Mesenteric fat pad (tissue), 1 donor: ENCODE measurements around the gene SLC16A1. TPM values are rescaled to one million over a fixed set of nuclear protein-coding genes. Genes with fewer than 3 reads are reported as not detected.
"Not testable (repeated sequence)": the region's sequence is repeated elsewhere in the genome, so short reads cannot be mapped to it uniquely, and the experiment has no call there.

ENCODE experiments used
- DNase-seq: peaks from one replicate; pipeline ENCODE4 v3.0.0-alpha.2; 2020; ENCODE audit warnings: low spot score
- long read RNA-seq: library from polyadenylated mRNA; unstranded; transcript quantifications from one replicate; pipeline ENCODE4 v2.0.0, GENCODE V29; 2020
- total RNA-seq: library from RNA; stranded (reverse); fragmentation: NEBNext Ultra II Directional; extraction: Animal tissue kit (Norgen Biotek cat#: 25700); gene quantifications from one replicate; pipeline ENCODE4 v1.2.1, GENCODE V29; 2021
- donor health status: DM: yes; HTN: yes; CAD: no.

The SLC16A1 gene, protein sequence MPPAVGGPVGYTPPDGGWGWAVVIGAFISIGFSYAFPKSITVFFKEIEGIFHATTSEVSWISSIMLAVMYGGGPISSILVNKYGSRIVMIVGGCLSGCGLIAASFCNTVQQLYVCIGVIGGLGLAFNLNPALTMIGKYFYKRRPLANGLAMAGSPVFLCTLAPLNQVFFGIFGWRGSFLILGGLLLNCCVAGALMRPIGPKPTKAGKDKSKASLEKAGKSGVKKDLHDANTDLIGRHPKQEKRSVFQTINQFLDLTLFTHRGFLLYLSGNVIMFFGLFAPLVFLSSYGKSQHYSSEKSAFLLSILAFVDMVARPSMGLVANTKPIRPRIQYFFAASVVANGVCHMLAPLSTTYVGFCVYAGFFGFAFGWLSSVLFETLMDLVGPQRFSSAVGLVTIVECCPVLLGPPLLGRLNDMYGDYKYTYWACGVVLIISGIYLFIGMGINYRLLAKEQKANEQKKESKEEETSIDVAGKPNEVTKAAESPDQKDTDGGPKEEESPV
- 52.9 TPM for total RNA-seq
- long read RNA-seq, transcript SLC16A1-201 (5 exons, 3,910 nt), result major isoform, 8 of 26 reads
- long read RNA-seq, partial matches to known transcripts, result 5 of 26 reads
- long read RNA-seq, other reads (novel, unspliced or antisense), result 13 of 26 reads

GRCh38 chr1:112955773-112956543 lies at the start of gene SLC16A1:
Gene SLC16A1 (minus strand): TSS chr1:112956196. CDS start chr1:112929308, 26,888 bp downstream.
- DNase-seq, result peak; percentile 95

GRCh38 chr1:113003751-113004690 lies 48.0 kb upstream of the SLC16A1 start:
- DNase-seq, result no peak

GRCh38 chr1:113002297-113002696 lies 46.3 kb upstream of the SLC16A1 start:
- no peak for DNase-seq

DNA sequence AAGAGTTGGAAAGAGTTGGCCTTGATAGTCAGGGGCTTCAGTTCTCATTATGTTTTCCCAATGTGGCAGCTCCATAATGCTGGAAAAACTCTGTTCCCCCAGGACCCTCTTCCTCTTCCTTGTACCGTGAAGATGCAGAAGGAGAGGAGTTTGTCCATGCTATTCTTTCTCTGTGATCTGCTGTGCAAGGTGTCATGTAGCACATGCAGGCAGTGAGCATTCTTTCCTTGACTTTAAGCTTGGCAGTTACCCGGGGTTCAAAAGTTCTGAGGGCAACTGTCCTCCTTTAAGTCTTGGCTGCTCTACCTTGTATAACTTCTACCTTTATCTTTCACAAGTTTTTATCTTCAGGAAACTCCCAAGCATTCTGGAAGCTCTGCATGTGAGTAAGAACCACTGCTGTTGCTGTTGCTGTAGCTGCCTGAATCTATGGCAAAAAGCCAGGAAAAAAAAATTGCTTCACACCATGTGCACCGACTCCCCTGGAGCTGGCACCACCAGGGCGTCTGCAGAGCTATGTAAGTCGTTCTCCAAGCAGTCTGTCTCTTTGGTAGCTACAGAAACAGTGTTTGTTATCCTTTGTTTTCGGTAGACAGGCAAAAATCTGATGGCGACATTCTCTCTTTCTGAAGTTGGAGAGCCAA lies 42.7 kb upstream of the SLC16A1 start:
- DNase-seq, result no peak

- no peak for DNase-seq
Observed at GRCh38 chr1:112997781-112998180, 41.8 kb upstream of the SLC16A1 start.

DNA sequence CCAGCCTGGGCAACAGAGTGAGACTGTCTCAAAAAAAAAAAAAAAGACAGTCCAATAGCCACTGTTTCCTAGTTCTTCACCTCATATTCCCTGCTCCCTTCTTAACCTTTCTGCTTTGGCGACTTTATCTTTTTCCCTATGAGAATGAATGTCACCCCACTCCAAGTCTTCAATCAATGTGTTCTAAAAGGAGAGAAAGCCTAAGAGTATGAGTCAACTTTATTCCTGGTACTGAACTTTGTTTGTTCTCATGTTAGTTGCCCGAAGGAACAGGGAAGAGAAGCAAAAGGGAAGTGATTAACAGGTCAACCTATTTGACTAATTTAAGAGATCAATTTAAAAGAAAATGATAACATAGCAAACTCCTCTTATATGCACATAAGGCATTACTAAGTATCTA lies 39.9 kb upstream of the SLC16A1 start:
- DNase-seq, result no peak

DNA sequence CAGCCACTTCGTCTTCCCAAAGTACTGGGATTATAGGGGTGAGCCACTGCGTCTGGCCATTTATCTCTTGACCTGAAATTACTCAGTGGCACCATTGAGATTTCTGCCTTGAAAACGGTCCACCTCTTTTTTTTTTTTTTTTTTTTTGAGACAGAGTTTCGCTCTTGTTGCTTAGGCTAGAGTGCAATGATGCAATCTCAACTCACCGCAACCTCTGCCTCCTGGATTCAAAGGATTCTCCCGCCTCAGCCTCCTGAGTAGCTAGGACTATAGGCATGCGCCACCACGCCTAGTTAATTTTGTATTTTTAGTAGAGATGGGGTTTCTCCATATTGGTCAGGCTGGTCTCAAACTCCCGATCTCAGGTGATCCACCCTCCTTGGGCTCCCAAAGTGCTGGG lies 39.0 kb upstream of the SLC16A1 start:
- DNase-seq, result not testable (repeated sequence)

GRCh38 chr1:112992780-112993179 lies 36.8 kb upstream of the SLC16A1 start:
- no peak for DNase-seq

GRCh38 chr1:112991402-112992120 lies 35.6 kb upstream of the SLC16A1 start:
- DNase-seq, result no peak

DNA sequence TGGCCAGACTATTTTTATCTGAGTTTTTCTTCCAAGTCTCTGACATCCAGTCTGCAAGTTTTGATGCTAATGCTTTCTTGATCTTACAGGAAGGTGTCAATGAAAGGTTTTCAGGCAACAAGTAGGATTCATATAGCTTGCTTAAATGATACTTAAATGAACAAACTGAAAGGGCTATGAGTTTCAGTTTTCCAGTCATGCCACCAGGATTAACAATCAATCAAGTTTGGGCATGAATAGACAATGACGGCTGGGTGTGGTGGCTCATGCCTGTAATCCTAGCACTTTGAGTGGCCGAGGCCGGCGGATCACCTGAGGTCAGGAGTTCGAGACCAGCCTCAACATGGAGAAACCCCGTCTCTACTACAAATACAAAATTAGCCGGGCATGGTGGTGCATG lies 34.3 kb upstream of the SLC16A1 start:
- no peak for DNase-seq

DNA sequence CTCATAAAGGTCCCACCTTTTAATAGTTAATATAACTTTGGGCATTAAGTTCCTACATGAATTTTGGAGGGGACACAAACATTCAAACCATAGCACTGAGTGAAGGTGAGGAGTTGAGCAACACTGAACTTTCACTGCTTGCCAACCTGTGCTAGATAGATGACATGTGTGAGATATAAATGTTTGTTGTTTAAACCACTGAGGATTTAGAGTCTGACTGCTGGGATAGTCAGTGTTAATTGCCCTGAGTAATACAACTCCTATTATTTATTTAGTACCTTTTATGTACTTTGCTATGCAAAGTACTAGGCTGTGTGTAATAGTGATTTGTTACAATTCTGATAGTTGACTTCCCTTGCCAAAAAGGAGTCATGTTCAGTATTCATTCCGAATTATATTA lies 32.4 kb upstream of the SLC16A1 start:
- no peak for DNase-seq

- DNase-seq, result no peak
Observed at GRCh38 chr1:112985123-112985522, 29.1 kb upstream of the SLC16A1 start.

DNA sequence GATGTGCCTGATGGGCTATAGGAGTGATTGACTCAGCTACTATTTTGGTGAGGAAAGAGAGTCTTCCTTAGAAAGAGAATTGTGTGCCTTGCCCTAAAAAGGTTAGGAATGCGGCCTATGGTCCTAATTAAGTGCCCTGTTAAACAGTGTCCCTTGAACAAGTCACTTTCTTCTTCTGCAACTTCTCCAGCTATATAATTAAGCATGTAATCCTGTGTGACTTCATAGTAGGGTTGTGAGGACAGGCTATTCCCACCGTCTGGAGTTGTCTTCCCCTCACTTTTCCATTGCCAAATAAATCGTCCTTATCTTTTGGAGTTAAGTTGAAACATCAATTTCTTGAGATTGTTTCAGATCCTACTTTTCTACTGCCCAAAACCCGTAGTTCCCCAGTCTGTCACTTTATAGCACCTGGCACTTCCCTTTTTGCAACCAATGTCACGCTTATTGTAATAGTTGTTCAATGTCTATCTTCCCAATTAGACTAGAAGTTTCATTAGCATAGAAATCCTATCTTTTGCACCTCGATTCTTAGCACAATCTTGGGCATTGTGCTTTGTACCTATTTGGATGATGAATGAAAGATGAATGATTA lies 27.6 kb upstream of the SLC16A1 start:
- no peak for DNase-seq

DNA sequence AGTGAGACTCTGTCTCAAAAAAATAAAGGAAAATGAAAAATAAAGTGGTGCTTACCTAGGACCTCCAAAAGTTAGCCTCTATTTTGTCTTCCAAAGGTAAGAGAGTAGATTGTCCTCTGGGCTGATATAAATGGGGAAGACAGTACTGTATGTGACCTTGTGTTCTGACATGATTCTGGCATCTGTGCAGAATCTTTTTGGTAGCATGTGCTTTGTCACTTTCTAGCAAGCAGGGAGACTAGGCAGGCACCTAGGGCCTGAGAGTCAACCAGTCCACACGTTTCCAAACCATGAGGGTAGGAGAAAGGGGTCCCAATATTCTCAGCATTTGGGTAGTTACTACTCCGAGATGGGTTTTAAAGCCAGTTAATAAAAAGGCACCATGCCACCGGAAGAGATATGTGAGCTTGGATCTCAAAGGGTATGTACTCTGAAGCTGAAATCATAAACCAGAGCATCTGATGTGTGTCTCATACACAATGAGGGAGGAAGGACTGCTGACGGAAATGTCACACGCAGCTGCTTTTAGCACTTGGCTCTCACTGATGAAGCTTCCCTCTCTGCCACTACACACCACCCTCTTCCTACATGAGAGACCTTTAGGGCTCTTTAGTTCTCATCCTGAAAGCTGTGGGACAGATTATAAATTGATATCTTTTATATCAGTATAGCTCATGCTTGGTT lies 27.0 kb upstream of the SLC16A1 start:
- no peak for DNase-seq

GRCh38 chr1:112982328-112982727 lies 26.3 kb upstream of the SLC16A1 start:
- DNase-seq, result no peak

- DNase-seq, result not testable (repeated sequence)
Observed at GRCh38 chr1:112981834-112982233, 25.8 kb upstream of the SLC16A1 start.

DNA sequence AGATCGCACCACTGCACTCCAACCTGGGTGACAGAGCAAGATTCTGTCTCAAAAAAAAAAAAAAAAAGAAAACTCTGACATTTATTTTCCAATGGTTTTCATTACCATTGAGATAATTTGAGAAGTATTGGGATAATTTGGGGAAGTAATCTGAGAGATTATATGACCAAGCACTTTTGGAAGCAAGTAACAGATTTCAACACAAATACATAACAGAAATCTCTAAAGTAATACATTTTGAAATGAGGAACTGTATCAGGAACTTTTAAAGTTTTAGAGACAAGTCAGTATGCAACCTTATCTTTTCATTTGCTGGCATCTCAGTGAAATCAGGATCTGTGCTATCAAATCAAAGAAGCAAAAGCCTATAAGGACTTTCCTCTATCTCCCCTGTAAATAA lies 25.4 kb upstream of the SLC16A1 start:
- no peak for DNase-seq

GRCh38 chr1:112975336-112975735 lies 19.3 kb upstream of the SLC16A1 start:
- DNase-seq, result no peak

DNA sequence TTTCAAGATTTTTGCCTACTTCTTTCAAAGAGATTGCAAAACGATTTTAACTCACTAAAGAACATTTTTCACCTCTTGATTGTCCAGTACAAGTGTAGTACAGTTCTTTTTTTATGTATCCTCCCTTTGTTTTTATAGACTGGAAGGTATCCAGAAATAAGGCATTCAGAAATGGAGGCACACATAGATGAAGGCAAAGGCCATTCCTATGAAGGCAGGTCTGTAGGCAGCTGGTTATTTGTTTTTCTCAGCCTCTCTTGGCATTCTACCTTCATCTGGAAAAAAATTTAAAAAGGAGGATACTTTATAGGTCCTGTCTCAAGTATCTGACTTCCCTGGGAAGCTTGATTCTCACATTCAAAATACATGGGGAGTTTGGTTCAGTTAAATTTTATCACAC lies 18.6 kb upstream of the SLC16A1 start:
- DNase-seq, result no peak
